ENCODE measurements around the gene HSPA9. TPM values are rescaled to one million over a fixed set of nuclear protein-coding genes. Genes with fewer than 3 reads are reported as not detected.

HSPA9 gene
- total and polyA plus RNA-seq, 2 of the 8 experiments (the other 6 are each of a cell fraction or from before 2014, with no cell fraction given), result 191 to 395 TPM

- no peak overlapping the region for H3K4ac ChIP-seq (replicated peaks; ENCODE audit: insufficient read length, low read depth, low read length)
- H3K9me3 ChIP-seq (ENCODE audit: insufficient read depth in 2 of 2, low read depth in 1 of 2, low read length in 1 of 2), result no peaks in the 10 kb centered on the region
- no peak overlapping the region for H4K5ac ChIP-seq (ENCODE audit: insufficient read length, low read depth, low read length)
- H4K91ac ChIP-seq (replicated peaks; ENCODE audit: insufficient read length, low read length), result no peak overlapping the region
- H2BK20ac ChIP-seq (ENCODE audit: low read length), result no peak overlapping the region
- no peaks in the 10 kb centered on the region for H4K20me1 ChIP-seq (replicated peaks in 1 of 2; ENCODE audit: control insufficient read depth in 1 of 2, insufficient read depth in 2 of 2, low read length in 2 of 2)
- H2BK5ac ChIP-seq (ENCODE audit: low read depth, low read length), result no peak overlapping the region
- no peak overlapping the region for H2BK12ac ChIP-seq (ENCODE audit: low read depth, low read length)
- H3K56ac ChIP-seq (replicated peaks; ENCODE audit: insufficient read length, low read depth, low read length), result no peak overlapping the region
- H3K23ac ChIP-seq (ENCODE audit: insufficient read length), result no peak overlapping the region
- no peaks in the 10 kb centered on the region for H3K23me2 ChIP-seq (ENCODE audit: low read depth, low read length)
- ChIA-PET POLR2A (ENCODE audit: partially characterized antibody) (interaction anchor here (0.7 to 2.0 kb wide), 4 partner anchors 15 to 53 kb away, joined by 3 to 8 read pairs (median 4); partner anchors contain the start of genes ETF1 and HSPA9), CTCF (ENCODE audit: partially characterized antibody) (interaction anchor here (0.6 to 5.6 kb wide), 16 partner anchors 9 to 603 kb away, joined by 3 to 60 read pairs (median 6); partner anchors contain the start of gene HSPA9)
- DNase-seq (ENCODE audit: low read depth in 1 of 2, low spot score in 2 of 2) (no peak), FAIRE-seq (no peak)
- no peak overlapping the region for H2BK15ac ChIP-seq (ENCODE audit: low read length)
- no peaks in the 10 kb centered on the region for H3K27me3 ChIP-seq (replicated peaks in 1 of 4; ENCODE audit: control insufficient read depth in 3 of 4, extremely low read depth in 1 of 4, insufficient read depth in 3 of 4, low read length in 3 of 4)
- no peak overlapping the region for H2AK5ac ChIP-seq (ENCODE audit: low read depth, low read length)
- H3K14ac ChIP-seq (ENCODE audit: insufficient read length), result no peak overlapping the region
- H2AFZ ChIP-seq (ENCODE audit: low read length), result no peak overlapping the region
- no peak overlapping the region for H2BK120ac ChIP-seq (replicated peaks; ENCODE audit: low read depth, low read length)
- 83% methylated on average over 6 of the region's 6 CpGs; no CpG with 5 or more reads in 1 of the 2 experiments for WGBS, 2 experiments (ENCODE audit: extremely low coverage in 1 of 2, insufficient coverage in 1 of 2, insufficient read length in 1 of 2, insufficient replicate concordance in 2 of 2, low coverage in 1 of 2, low lambda C conversion rate in 2 of 2, missing lambda C conversion rate in 1 of 2)
- H3K27ac ChIP-seq (ENCODE audit: low read depth, low read length), result no peak overlapping the region
- no peaks in the 10 kb centered on the region for H3K79me1 ChIP-seq (ENCODE audit: low read depth, low read length)
- H3K18ac ChIP-seq (ENCODE audit: extremely low read depth, low read length), result no peak overlapping the region
- H3K36me3 ChIP-seq (ENCODE audit: control insufficient read depth in 2 of 4, insufficient read depth in 4 of 4, low read length in 3 of 4), result no peaks in the 10 kb centered on the region
- no peak overlapping the region for H3K4me2 ChIP-seq (ENCODE audit: insufficient read depth in 1 of 2, low read depth in 2 of 2, low read length in 2 of 2)
- H4K8ac ChIP-seq (ENCODE audit: extremely low read depth, insufficient read depth, low read length), result peak overlapping the region; percentile 26; the same call in 1 of the 2 replicates
- no peak overlapping the region for H3K9ac ChIP-seq (replicated peaks in 1 of 4; ENCODE audit: extremely low read depth in 1 of 4, low read depth in 3 of 4, low read length in 3 of 4)
- H3K4me3 ChIP-seq (ENCODE audit: extremely low read depth in 1 of 4, insufficient read depth in 2 of 4, low read depth in 3 of 4, low read length in 4 of 4), result no peak overlapping the region
- H3K79me2 ChIP-seq (ENCODE audit: control insufficient read depth in 1 of 2, insufficient read depth in 2 of 2, low read length in 2 of 2), result no peaks in the 10 kb centered on the region
- H3K4me1 ChIP-seq (replicated peaks in 1 of 4; ENCODE audit: control insufficient read depth in 3 of 4, insufficient read depth in 4 of 4, low read length in 3 of 4), result no peaks in the 10 kb centered on the region
- TF ChIP-seq RXRA (IDR thresholded peaks at IDR 0.05; ENCODE audit: insufficient read depth, low read depth, low read length) (no peak), NANOG (IDR thresholded peaks at IDR 0.05; ENCODE audit: insufficient read depth, low read depth, low read length, poor library complexity, severe bottlenecking) (no peak), BRCA1 (IDR thresholded peaks at IDR 0.05; ENCODE audit: low read depth, low read length) (no peak), FOSL1 (IDR thresholded peaks at IDR 0.05; ENCODE audit: insufficient read depth, low read depth, low read length) (no peak), RBBP5 (IDR thresholded peaks at IDR 0.05; ENCODE audit: borderline replicate concordance, low read depth, low read length) (no peak), HDAC6 (IDR thresholded peaks at IDR 0.05; ENCODE audit: low read depth, low read length) (no peak), SIRT6 (IDR thresholded peaks at IDR 0.05; ENCODE audit: low read length) (no peak), JUN (IDR thresholded peaks at IDR 0.05; ENCODE audit: low read depth, low read length) (no peak), ZNF274 (IDR thresholded peaks at IDR 0.05; ENCODE audit: borderline replicate concordance, extremely low read depth, low read length) (no peak), MAFK (IDR thresholded peaks at IDR 0.05; ENCODE audit: low read depth, low read length) (no peak), EGR1 (IDR thresholded peaks at IDR 0.05; ENCODE audit: borderline replicate concordance, low read depth, low read length) (no peak), BCL11A (IDR thresholded peaks at IDR 0.05; ENCODE audit: low read depth in 2 of 2, low read length in 2 of 2) (no peak), KDM4A (IDR thresholded peaks at IDR 0.05; ENCODE audit: low read depth, low read length, severe bottlenecking) (no peak)
Measured at GRCh38 chr5:138596105-138596881, 21.1 kb upstream of the HSPA9 start.
